ENCODE measurements around the gene BANK1.

BANK1 gene

GRCh38 chr4:101790521-101791181, at the start of gene BANK1:
BANK1 (plus strand) TSS chr4:101790730; CDS start chr4:101790881, 151 bp downstream.
- DNase-seq: no peak

- DNase-seq: no peak
These were observed 36.8 kb upstream of the BANK1 start for GRCh38 chr4:101753721-101754120.

GRCh38 chr4:101756181-101756580, 34.3 kb upstream of the BANK1 start:
- no peak for DNase-seq

- no peak for DNase-seq
These were observed 29.1 kb upstream of the BANK1 start for GRCh38 chr4:101761405-101761804.

- no peak for DNase-seq
These were observed 28.5 kb upstream of the BANK1 start for GRCh38 chr4:101762025-101762424.

GRCh38 chr4:101762534-101762933, 28.0 kb upstream of the BANK1 start:
- no peak for DNase-seq

GRCh38 chr4:101763576-101763975, 27.0 kb upstream of the BANK1 start:
- no peak for DNase-seq

- no peak for DNase-seq
These were observed 15.7 kb upstream of the BANK1 start for GRCh38 chr4:101774807-101775206.

- no peak for DNase-seq
These were observed 13.1 kb upstream of the BANK1 start for GRCh38 chr4:101777431-101777830.

GRCh38 chr4:101780284-101780683, 10.2 kb upstream of the BANK1 start:
- no peak for DNase-seq

- no peak for DNase-seq
These were observed 8.0 kb upstream of the BANK1 start for GRCh38 chr4:101782546-101782945.

- DNase-seq: peak; percentile 0
These were observed 5.6 kb upstream of the BANK1 start for GRCh38 chr4:101784957-101785356.

- no peak for DNase-seq
These were observed 5.0 kb upstream of the BANK1 start for GRCh38 chr4:101785486-101785885.

- DNase-seq: no peak
These were observed 2.7 kb upstream of the BANK1 start for GRCh38 chr4:101787701-101788316.

- DNase-seq: no peak
These were observed 640 bp downstream of the BANK1 start for GRCh38 chr4:101791182-101791558.

GRCh38 chr4:101792056-101792590, 1.6 kb downstream of the BANK1 start:
- no peak for DNase-seq

- DNase-seq: no peak
These were observed 2.9 kb downstream of the BANK1 start for GRCh38 chr4:101793397-101793796.

GRCh38 chr4:101794806-101795205, 4.3 kb downstream of the BANK1 start:
- no peak for DNase-seq

GRCh38 chr4:101795704-101796103, 5.2 kb downstream of the BANK1 start:
- DNase-seq: no peak

GRCh38 chr4:101801958-101802357, 11.4 kb downstream of the BANK1 start:
- no peak for DNase-seq

GRCh38 chr4:101806914-101807313, 16.4 kb downstream of the BANK1 start:
- DNase-seq: no peak

- DNase-seq: no peak
These were observed 16.8 kb downstream of the BANK1 start for GRCh38 chr4:101807351-101807750.

- no peak for DNase-seq
These were observed 23.1 kb downstream of the BANK1 start for GRCh38 chr4:101813604-101814003.

GRCh38 chr4:101818362-101818761, 27.8 kb downstream of the BANK1 start:
- DNase-seq: no peak

- no peak for DNase-seq
These were observed 33.3 kb downstream of the BANK1 start for GRCh38 chr4:101823864-101824263.

Measured in NCI-H146 (cell line).